Measurements from ENCODE around the gene GPRIN2. TPM values are rescaled to one million over a fixed set of nuclear protein-coding genes. Genes with fewer than 3 reads are reported as not detected.
"Not testable (repeated sequence)": the region's sequence is repeated elsewhere in the genome, so short reads cannot be mapped to it uniquely, and the experiment has no call there.

The GPRIN2 gene
- total RNA-seq, 1 experiment from 2014 or later, result not detected

- in situ Hi-C loops (cut with HindIII; ENCODE audit: low pct_unique_long_range_greater_than_20kb, low sequenced_read_pairs); DNase-seq (ENCODE audit: low read depth, low spot score): not testable (repeated sequence)
These were observed 26.7 kb downstream of the GPRIN2 start for GRCh38 chr10:46529742-46530141.

- in situ Hi-C loops (cut with HindIII; ENCODE audit: low pct_unique_long_range_greater_than_20kb, low sequenced_read_pairs), result no loop called here
- no peak for DNase-seq (ENCODE audit: low read depth, low spot score)
These were observed 27.5 kb downstream of the GPRIN2 start for GRCh38 chr10:46528675-46529615.

- in situ Hi-C loops (cut with HindIII; ENCODE audit: low pct_unique_long_range_greater_than_20kb, low sequenced_read_pairs), result no loop called here
These were observed 28.2 kb downstream of the GPRIN2 start for GRCh38 chr10:46528171-46528671.

GRCh38 chr10:46527241-46527811, 29.1 kb downstream of the GPRIN2 start:
- DNase-seq (ENCODE audit: low read depth, low spot score), result no peak
- in situ Hi-C loops (cut with HindIII; ENCODE audit: low pct_unique_long_range_greater_than_20kb, low sequenced_read_pairs), result no loop called here

More at GRCh38 chr10:46528171-46528671, 28.2 kb downstream of the GPRIN2 start:
- DNase-seq (ENCODE audit: low read depth, low spot score), result no peak

- in situ Hi-C loops (cut with HindIII; ENCODE audit: low pct_unique_long_range_greater_than_20kb, low sequenced_read_pairs), result no loop called here
- DNase-seq (ENCODE audit: low read depth, low spot score), result no peak
These were observed 29.8 kb downstream of the GPRIN2 start for GRCh38 chr10:46526682-46527038.

GRCh38 chr10:46525824-46526681, 30.4 kb downstream of the GPRIN2 start:
- in situ Hi-C loops (cut with HindIII; ENCODE audit: low pct_unique_long_range_greater_than_20kb, low sequenced_read_pairs), result no loop called here
- no peak for DNase-seq (ENCODE audit: low read depth, low spot score)

- in situ Hi-C loops (cut with HindIII; ENCODE audit: low pct_unique_long_range_greater_than_20kb, low sequenced_read_pairs), result no loop called here
These were observed 31.2 kb downstream of the GPRIN2 start for GRCh38 chr10:46525177-46525823.

GRCh38 chr10:46524472-46525176, 31.8 kb downstream of the GPRIN2 start:
- DNase-seq (ENCODE audit: low read depth, low spot score), result no peak
- in situ Hi-C loops (cut with HindIII; ENCODE audit: low pct_unique_long_range_greater_than_20kb, low sequenced_read_pairs), result no loop called here

More at GRCh38 chr10:46525177-46525823, 31.2 kb downstream of the GPRIN2 start:
- DNase-seq (ENCODE audit: low read depth, low spot score), result no peak

GRCh38 chr10:46523962-46524471, 32.4 kb downstream of the GPRIN2 start:
- no peak for DNase-seq (ENCODE audit: low read depth, low spot score)
- in situ Hi-C loops (cut with HindIII; ENCODE audit: low pct_unique_long_range_greater_than_20kb, low sequenced_read_pairs), result no loop called here

GRCh38 chr10:46523119-46523961, 33.1 kb downstream of the GPRIN2 start:
- in situ Hi-C loops (cut with HindIII; ENCODE audit: low pct_unique_long_range_greater_than_20kb, low sequenced_read_pairs), result no loop called here
- no peak for DNase-seq (ENCODE audit: low read depth, low spot score)

GRCh38 chr10:46522295-46523118, 34.0 kb downstream of the GPRIN2 start:
- in situ Hi-C loops (cut with HindIII; ENCODE audit: low pct_unique_long_range_greater_than_20kb, low sequenced_read_pairs), result no loop called here
- no peak for DNase-seq (ENCODE audit: low read depth, low spot score)

- in situ Hi-C loops (cut with HindIII; ENCODE audit: low pct_unique_long_range_greater_than_20kb, low sequenced_read_pairs), result no loop called here
- DNase-seq (ENCODE audit: low read depth, low spot score), result no peak
These were observed 35.5 kb downstream of the GPRIN2 start for GRCh38 chr10:46520941-46521340.

GRCh38 chr10:46520381-46520780, 36.1 kb downstream of the GPRIN2 start:
- in situ Hi-C loops (cut with HindIII; ENCODE audit: low pct_unique_long_range_greater_than_20kb, low sequenced_read_pairs), result no loop called here
- no peak for DNase-seq (ENCODE audit: low read depth, low spot score)

- in situ Hi-C loops (cut with HindIII; ENCODE audit: low pct_unique_long_range_greater_than_20kb, low sequenced_read_pairs), result no loop called here
- no peak for DNase-seq (ENCODE audit: low read depth, low spot score)
These were observed 38.3 kb downstream of the GPRIN2 start for GRCh38 chr10:46518028-46518725.

- no peak for DNase-seq (ENCODE audit: low read depth, low spot score)
- in situ Hi-C loops (cut with HindIII; ENCODE audit: low pct_unique_long_range_greater_than_20kb, low sequenced_read_pairs), result no loop called here
These were observed 38.9 kb downstream of the GPRIN2 start for GRCh38 chr10:46517541-46517940.

All from SK-MEL-5 (cell line).